Measurements from ENCODE around the gene XPO1.
"Not testable (repeated sequence)": the region's sequence is repeated elsewhere in the genome, so short reads cannot be mapped to it uniquely, and the experiment has no call there.

The XPO1 gene

DNA sequence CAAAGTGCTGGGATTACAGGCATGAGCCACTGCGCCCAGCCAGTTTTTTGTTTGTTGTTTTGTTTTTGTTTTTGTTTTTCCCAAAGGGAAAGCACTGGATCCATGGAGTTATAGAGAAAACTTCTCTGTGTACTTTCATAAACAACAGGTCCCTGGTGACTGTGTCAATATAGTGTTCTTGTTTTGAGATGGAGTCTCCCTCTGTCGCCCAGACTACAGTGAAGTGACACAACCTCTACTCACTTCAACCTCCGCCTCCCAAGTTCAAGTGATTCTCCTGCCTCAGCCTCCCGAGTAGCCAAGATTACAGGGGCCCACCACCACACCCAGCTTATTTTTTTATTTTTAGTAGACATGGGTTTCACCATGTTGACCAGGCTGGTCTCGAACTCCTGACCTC is 83.8 kb downstream of the XPO1 start:
- TF ChIP-seq, protein P1, sequence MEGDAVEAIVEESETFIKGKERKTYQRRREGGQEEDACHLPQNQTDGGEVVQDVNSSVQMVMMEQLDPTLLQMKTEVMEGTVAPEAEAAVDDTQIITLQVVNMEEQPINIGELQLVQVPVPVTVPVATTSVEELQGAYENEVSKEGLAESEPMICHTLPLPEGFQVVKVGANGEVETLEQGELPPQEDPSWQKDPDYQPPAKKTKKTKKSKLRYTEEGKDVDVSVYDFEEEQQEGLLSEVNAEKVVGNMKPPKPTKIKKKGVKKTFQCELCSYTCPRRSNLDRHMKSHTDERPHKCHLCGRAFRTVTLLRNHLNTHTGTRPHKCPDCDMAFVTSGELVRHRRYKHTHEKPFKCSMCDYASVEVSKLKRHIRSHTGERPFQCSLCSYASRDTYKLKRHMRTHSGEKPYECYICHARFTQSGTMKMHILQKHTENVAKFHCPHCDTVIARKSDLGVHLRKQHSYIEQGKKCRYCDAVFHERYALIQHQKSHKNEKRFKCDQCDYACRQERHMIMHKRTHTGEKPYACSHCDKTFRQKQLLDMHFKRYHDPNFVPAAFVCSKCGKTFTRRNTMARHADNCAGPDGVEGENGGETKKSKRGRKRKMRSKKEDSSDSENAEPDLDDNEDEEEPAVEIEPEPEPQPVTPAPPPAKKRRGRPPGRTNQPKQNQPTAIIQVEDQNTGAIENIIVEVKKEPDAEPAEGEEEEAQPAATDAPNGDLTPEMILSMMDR (conservative IDR thresholded peaks at IDR 0.05; ENCODE audit: control insufficient read depth, insufficient read depth, low read depth, low read length): no peak
- DNase-seq (ENCODE audit: low read depth): no peak
- H3K4me3 ChIP-seq (ENCODE audit: control insufficient read depth, low read depth, low read length): no peak overlapping the region

DNA sequence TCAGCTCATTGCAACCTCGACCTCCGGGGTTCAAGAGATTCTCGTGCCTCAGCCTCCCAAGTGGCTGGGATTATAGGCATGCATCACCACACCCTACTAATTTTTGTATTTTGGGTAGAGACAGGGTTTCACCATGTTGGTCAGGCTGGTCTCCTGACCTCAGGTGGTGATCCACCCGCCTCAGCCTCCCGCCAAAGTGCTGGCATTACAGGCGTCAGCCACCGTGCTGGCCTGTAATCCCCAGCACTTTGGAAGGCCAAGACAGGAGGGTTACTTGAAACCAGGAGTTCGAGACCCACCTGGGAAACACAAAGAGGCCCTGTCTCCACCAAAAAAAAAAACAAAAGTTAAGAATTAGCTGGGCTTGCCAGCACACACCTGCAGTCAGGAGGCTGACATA is 85.8 kb downstream of the XPO1 start:
- no peak for DNase-seq (ENCODE audit: low read depth)
- TF ChIP-seq, protein P1 (conservative IDR thresholded peaks at IDR 0.05; ENCODE audit: control insufficient read depth, insufficient read depth, low read depth, low read length): no peak
- H3K4me3 ChIP-seq (ENCODE audit: control insufficient read depth, low read depth, low read length): no peak overlapping the region

DNA sequence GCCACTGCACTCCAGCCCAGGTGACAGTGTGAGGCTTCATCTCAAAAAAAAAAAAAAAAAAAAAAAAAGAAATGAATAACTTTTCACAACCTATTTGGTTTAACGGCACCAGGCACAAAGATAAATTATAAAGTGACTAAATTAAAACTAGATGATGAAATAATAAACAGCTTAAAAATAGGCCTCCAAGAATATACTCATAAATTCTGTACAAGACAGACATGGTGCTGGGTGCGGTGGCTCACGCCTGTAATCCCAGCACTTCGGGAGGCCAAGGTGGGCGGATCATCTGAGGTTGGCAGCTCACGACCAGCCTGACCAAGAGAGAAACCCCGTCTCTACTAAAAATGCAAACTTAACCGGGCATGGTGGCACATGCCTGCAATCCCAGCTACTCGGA is 87.0 kb downstream of the XPO1 start:
- no peak for DNase-seq (ENCODE audit: low read depth)
- no peak overlapping the region for H3K4me3 ChIP-seq (ENCODE audit: control insufficient read depth, low read depth, low read length)
- TF ChIP-seq, protein P1 (conservative IDR thresholded peaks at IDR 0.05; ENCODE audit: control insufficient read depth, insufficient read depth, low read depth, low read length): no peak

DNA sequence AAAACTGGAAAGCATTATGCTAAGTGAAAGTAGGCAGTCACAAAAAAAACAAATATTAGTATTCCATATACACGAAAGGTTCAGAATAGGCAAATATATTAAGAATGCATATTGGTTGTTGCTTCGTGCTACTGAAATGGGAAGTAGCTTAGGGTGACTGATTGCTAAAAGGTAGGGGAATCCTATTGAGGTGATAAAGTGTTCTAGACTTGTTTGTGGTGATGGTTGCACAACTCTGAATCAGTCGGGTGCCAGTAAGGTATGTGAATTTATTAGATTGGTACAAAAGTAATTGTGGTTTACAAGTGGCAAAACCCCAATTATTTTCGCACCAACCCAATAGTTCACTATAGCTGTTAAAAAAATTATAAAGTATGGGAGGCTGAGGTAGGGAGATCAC is 88.0 kb downstream of the XPO1 start:
- TF ChIP-seq, protein P1 (conservative IDR thresholded peaks at IDR 0.05; ENCODE audit: control insufficient read depth, insufficient read depth, low read depth, low read length): no peak
- H3K4me3 ChIP-seq (ENCODE audit: control insufficient read depth, low read depth, low read length): no peak overlapping the region
- peak; percentile 8 for DNase-seq (ENCODE audit: low read depth)

DNA sequence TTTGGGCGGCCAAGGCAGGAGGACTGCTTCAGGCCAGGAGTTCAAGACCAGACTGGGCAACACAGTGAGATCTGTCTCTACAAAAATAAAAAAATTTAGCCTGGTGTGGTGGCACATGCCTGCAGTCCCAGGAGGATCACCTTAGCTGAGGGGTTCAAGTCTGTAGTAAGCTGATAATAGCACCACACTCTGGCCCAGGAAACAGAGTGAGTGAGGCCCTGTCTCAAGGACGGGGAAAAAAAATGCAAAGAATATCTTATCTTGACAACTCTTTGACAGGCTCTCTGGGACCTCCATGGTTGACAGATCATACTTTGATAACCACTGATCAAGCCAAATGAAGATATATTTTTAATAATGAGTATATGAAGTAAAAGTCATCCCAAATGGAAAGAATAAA is 89.9 kb downstream of the XPO1 start:
- H3K4me3 ChIP-seq (ENCODE audit: control insufficient read depth, low read depth, low read length): no peak overlapping the region
- TF ChIP-seq, protein P1 (conservative IDR thresholded peaks at IDR 0.05; ENCODE audit: control insufficient read depth, insufficient read depth, low read depth, low read length): no peak
- no peak for DNase-seq (ENCODE audit: low read depth)

DNA sequence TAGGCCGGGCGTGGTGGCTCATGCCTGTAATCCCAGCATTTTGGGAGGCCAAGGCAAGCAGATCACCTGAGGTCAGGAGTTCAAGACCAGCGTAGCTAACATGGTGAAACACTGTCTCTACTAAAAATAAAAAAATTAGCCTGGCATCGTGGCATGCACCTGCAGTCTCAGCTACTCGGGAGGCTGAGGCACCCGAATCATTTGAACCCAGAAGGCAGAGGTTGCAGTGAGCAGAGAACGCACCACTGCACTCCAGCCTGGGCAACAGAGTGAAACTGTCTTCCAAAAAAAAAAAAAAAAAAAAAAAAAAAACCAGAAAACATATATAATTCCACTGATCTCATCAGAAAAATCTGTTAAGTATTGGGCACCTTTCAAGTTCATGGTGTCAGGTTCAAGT is 91.2 kb downstream of the XPO1 start:
- not testable (repeated sequence) for H3K4me3 ChIP-seq (ENCODE audit: control insufficient read depth, low read depth, low read length); DNase-seq (ENCODE audit: low read depth)

DNA sequence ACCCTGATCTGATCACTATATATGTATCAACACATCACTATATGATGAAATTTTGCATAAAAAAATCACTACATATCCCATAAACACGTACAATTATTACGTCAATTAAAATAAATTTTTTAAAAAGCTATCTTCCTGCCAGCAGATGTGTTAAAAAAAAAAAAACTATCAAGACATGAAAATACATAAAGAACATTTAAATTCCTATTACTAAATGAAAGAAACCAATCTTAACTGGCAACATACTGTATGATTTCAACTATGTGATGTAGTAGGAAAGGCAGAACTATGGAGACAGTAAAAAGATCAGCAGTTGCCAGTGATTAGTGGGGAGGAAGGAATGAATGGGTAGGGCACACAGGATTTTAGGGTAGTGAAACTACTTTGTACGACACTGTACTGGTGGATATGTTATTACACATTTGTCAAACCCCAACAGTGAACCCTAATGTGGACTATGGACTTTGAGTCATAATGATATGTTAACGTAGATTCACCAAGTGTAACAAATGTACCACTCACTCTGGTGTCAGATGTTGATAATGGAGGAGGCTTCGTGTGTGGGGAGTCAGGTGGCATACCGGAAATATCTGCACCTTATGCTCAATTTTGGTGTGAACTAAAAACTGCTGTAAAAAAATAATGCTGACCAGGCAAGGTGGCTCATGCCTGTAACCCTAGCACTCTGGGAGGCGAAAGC is 94.7 kb downstream of the XPO1 start:
- DNase-seq (ENCODE audit: low read depth): no peak
- no peak overlapping the region for H3K4me3 ChIP-seq (ENCODE audit: control insufficient read depth, low read depth, low read length)
- TF ChIP-seq, protein P1 (conservative IDR thresholded peaks at IDR 0.05; ENCODE audit: control insufficient read depth, insufficient read depth, low read depth, low read length): no peak

All from fibroblast of mammary gland (primary cell).